22Rv1 (cell line): ENCODE measurements around the gene FAXC.

Experiments used
- ZFX ChIP-seq: fragments of 450-650 bp; IDR thresholded peaks from 2 replicates; pipeline ENCODE4 v1.6.1; 2017; ENCODE audit warnings: antibody characterized with exemption, borderline replicate concordance
- TF ChIP-seq, protein P1 (sequence below): fragments of 450-650 bp; IDR thresholded peaks from 2 replicates; pipeline ENCODE4 v1.5.1; 2017; ENCODE audit warnings: mild to moderate bottlenecking

DNA sequence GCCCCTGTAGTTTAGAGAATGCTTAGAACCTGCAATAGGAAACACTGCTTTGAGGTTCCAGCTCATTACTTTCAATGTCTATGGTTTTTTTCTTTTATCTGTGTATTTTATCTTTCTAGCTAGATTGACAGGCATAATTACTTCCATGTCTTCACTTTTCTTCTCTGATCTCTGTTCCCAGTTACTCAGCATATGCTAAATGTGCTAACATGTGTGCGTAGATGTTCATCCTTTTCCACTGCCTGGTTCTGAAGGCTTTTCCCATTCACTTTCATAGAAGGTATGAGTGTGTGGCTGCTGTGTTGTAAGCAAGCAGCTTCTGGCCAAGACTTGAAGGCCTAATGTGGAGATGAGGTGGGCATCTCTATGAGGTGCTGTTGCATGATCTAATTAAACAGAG, 38.9 kb downstream of the FAXC start:
- TF ChIP-seq, protein P1, sequence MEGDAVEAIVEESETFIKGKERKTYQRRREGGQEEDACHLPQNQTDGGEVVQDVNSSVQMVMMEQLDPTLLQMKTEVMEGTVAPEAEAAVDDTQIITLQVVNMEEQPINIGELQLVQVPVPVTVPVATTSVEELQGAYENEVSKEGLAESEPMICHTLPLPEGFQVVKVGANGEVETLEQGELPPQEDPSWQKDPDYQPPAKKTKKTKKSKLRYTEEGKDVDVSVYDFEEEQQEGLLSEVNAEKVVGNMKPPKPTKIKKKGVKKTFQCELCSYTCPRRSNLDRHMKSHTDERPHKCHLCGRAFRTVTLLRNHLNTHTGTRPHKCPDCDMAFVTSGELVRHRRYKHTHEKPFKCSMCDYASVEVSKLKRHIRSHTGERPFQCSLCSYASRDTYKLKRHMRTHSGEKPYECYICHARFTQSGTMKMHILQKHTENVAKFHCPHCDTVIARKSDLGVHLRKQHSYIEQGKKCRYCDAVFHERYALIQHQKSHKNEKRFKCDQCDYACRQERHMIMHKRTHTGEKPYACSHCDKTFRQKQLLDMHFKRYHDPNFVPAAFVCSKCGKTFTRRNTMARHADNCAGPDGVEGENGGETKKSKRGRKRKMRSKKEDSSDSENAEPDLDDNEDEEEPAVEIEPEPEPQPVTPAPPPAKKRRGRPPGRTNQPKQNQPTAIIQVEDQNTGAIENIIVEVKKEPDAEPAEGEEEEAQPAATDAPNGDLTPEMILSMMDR = no peak
- TF ChIP-seq ZFX = no peak
